ENCODE data around the gene TERT. TPM values are rescaled to one million over a fixed set of nuclear protein-coding genes. Genes with fewer than 3 reads are reported as not detected.

TERT gene
- total RNA-seq, 1 donor from 2014 or later: 2.4 TPM

DNA sequence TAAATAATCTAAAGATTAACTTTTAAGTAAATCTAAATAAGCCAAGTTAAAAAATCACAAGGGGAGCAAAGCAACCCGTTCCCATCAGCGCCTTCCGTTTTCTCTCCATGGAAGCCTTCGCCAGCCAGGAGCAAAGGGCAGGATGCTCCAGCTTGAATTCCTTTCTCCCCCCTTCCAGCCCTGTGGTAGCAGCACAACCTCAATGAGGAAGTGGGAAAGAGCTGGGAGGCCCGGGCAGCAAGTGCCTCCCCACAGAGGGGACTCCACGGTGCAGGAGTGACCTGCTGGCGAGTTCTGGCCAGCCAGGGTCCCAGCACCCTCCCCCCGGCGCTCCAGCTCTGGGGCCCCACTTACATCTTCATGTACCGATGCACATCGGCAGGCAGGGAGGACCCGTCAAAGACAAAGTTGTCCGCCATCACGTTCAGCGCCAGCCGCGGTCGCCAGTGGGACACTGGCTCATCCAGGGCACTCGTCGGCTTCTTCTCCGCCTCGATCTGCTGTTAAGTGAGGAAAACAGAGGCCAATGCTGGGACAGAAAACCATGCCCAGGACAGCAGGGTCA is 43.7 kb upstream of the TERT start:
- Histone ChIP-seq H3K9me3 (ENCODE audit: low read depth) (no peaks in the 10 kb centered on the region), H3K36me3 (no peaks in the 10 kb centered on the region)
- no peak overlapping the region for H3K27ac Mint-ChIP-seq

DNA sequence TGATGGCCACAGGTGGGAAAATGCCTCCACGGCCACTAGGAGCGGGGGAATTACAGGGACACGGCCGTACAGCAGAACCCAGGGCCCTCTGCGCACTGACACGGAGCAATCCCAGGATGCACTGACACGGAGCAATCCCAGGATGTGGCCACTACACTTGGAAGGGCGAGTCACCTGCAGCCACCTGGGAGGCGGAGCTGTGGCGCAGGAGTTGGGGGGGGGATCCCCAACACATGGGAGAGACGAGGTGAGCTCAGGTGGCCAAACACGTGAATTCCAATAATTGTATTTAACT is 43.3 kb upstream of the TERT start:
- Histone ChIP-seq H2AFZ (replicated peaks) (no peak overlapping the region), H3K79me2 (ENCODE audit: low read depth) (peaks cover 11% of the 10 kb centered on the region), H3K4me3 (no peak overlapping the region), H4K20me1 (ENCODE audit: low read depth) (peaks cover 3% of the 10 kb centered on the region), H3F3A (ENCODE audit: low read depth) (no peaks in the 10 kb centered on the region), H3K4me1 (no peaks in the 10 kb centered on the region), H3K27ac (no peak overlapping the region), H3K9ac (no peak overlapping the region), H3K9me3 (ENCODE audit: low read depth) (no peaks in the 10 kb centered on the region), H3K36me3 (no peaks in the 10 kb centered on the region), H3K4me2 (no peak overlapping the region), H3K27me3 (no peaks in the 10 kb centered on the region)
- Mint-ChIP-seq H3K9me3 (no peaks in the 10 kb centered on the region), H3K36me3 (peaks cover 6% of the 10 kb centered on the region), H3K27ac (no peak overlapping the region), H3K4me3 (no peak overlapping the region), H3K27me3 (ENCODE audit: insufficient read depth, low read depth) (no peaks in the 10 kb centered on the region), H3K4me1 (peaks cover 1% of the 10 kb centered on the region)
- TF ChIP-seq CTCF (IDR thresholded peaks at IDR 0.05) (no peak), EZH2 (IDR thresholded peaks at IDR 0.05) (no peak), EZH2phosphoT487 (IDR thresholded peaks at IDR 0.05) (no peak)
- no peak for DNase-seq (ENCODE audit: low spot score)

More for the DNA sequence above, 43.7 kb upstream of the TERT start:
- Histone ChIP-seq H3K79me2 (ENCODE audit: low read depth) (peaks cover 16% of the 10 kb centered on the region), H3K4me3 (no peak overlapping the region), H3K27ac (no peak overlapping the region), H3K4me2 (no peak overlapping the region), H3F3A (ENCODE audit: low read depth) (no peaks in the 10 kb centered on the region), H3K9ac (no peak overlapping the region), H3K4me1 (peaks cover 2% of the 10 kb centered on the region), H3K27me3 (no peaks in the 10 kb centered on the region), H4K20me1 (ENCODE audit: low read depth) (peaks cover 3% of the 10 kb centered on the region), H2AFZ (replicated peaks) (no peak overlapping the region)
- no peaks in the 10 kb centered on the region for H3K9me3 Mint-ChIP-seq
- TF ChIP-seq CTCF (IDR thresholded peaks at IDR 0.05): no peak
- TF ChIP-seq EZH2phosphoT487 (IDR thresholded peaks at IDR 0.05): no peak
- H3K36me3 Mint-ChIP-seq: peaks cover 7% of the 10 kb centered on the region
- H3K4me3 Mint-ChIP-seq: no peak overlapping the region
- peaks cover 4% of the 10 kb centered on the region for H3K4me1 Mint-ChIP-seq
- H3K27me3 Mint-ChIP-seq (ENCODE audit: insufficient read depth, low read depth): no peaks in the 10 kb centered on the region
- no peak for DNase-seq (ENCODE audit: low spot score)

- Mint-ChIP-seq H3K27me3 (ENCODE audit: insufficient read depth, low read depth) (no peaks in the 10 kb centered on the region), H3K36me3 (peaks cover 5% of the 10 kb centered on the region), H3K9me3 (no peaks in the 10 kb centered on the region), H3K4me1 (no peaks in the 10 kb centered on the region), H3K4me3 (no peak overlapping the region), H3K27ac (no peak overlapping the region)
- H3K4me3 ChIP-seq: no peak overlapping the region
- H3K9ac ChIP-seq: no peak overlapping the region
- no peaks in the 10 kb centered on the region for H3F3A ChIP-seq (ENCODE audit: low read depth)
- no peak for TF ChIP-seq EZH2phosphoT487 (IDR thresholded peaks at IDR 0.05)
- no peak for TF ChIP-seq CTCF (IDR thresholded peaks at IDR 0.05)
- no peaks in the 10 kb centered on the region for H3K4me1 ChIP-seq
- H3K27ac ChIP-seq: no peak overlapping the region
- H3K36me3 ChIP-seq: no peaks in the 10 kb centered on the region
- peaks cover 5% of the 10 kb centered on the region for H4K20me1 ChIP-seq (ENCODE audit: low read depth)
- H3K9me3 ChIP-seq (ENCODE audit: low read depth): no peaks in the 10 kb centered on the region
- no peak overlapping the region for H2AFZ ChIP-seq (replicated peaks)
- H3K27me3 ChIP-seq: no peaks in the 10 kb centered on the region
- DNase-seq (ENCODE audit: low spot score): no peak
- peaks cover 6% of the 10 kb centered on the region for H3K79me2 ChIP-seq (ENCODE audit: low read depth)
- no peak overlapping the region for H3K4me2 ChIP-seq
Measured at GRCh38 chr5:1337489-1338195, 42.8 kb upstream of the TERT start.
